ENCODE measurements around the gene TDRD5.

Gene TDRD5

GRCh38 chr1:179554427-179554826 is 37.2 kb upstream of the TDRD5 start:
- DNase-seq (ENCODE audit: low read depth): no peak
- TF ChIP-seq CTCF (IDR thresholded peaks at IDR 0.05; ENCODE audit: insufficient read depth, low read depth, low read length, missing control alignments): no peak
- H3K4me3 ChIP-seq (ENCODE audit: low read depth, low read length): no peak overlapping the region

GRCh38 chr1:179558078-179558477 is 33.6 kb upstream of the TDRD5 start:
- no peak for DNase-seq (ENCODE audit: low read depth)
- no peak overlapping the region for H3K4me3 ChIP-seq (ENCODE audit: low read depth, low read length)
- TF ChIP-seq CTCF (IDR thresholded peaks at IDR 0.05; ENCODE audit: insufficient read depth, low read depth, low read length, missing control alignments): no peak

- H3K4me3 ChIP-seq (ENCODE audit: low read depth, low read length): no peak within 1 kb of the TSS
- no peak for TF ChIP-seq CTCF (IDR thresholded peaks at IDR 0.05; ENCODE audit: insufficient read depth, low read depth, low read length, missing control alignments)
- no peak for DNase-seq (ENCODE audit: low read depth)
Observed at GRCh38 chr1:179575497-179576314, 15.9 kb upstream of the TDRD5 start, which contains the start of gene NPHS2. TSS of gene NPHS2 (minus strand) at chr1:179575948. CDS start at chr1:179575864, 84 bp downstream.

- no peak overlapping the region for H3K4me3 ChIP-seq (ENCODE audit: low read depth, low read length)
- no peak for TF ChIP-seq CTCF (IDR thresholded peaks at IDR 0.05; ENCODE audit: insufficient read depth, low read depth, low read length, missing control alignments)
- no peak for DNase-seq (ENCODE audit: low read depth)
Observed at GRCh38 chr1:179576509-179576908, 15.1 kb upstream of the TDRD5 start.

- no peak overlapping the region for H3K4me3 ChIP-seq (ENCODE audit: low read depth, low read length)
- TF ChIP-seq CTCF (IDR thresholded peaks at IDR 0.05; ENCODE audit: insufficient read depth, low read depth, low read length, missing control alignments): no peak
- DNase-seq (ENCODE audit: low read depth): no peak
Observed at GRCh38 chr1:179583771-179584320, 7.8 kb upstream of the TDRD5 start.

GRCh38 chr1:179586107-179586823 is 5.4 kb upstream of the TDRD5 start:
- TF ChIP-seq CTCF (IDR thresholded peaks at IDR 0.05; ENCODE audit: insufficient read depth, low read depth, low read length, missing control alignments): no peak
- DNase-seq (ENCODE audit: low read depth): no peak
- H3K4me3 ChIP-seq (ENCODE audit: low read depth, low read length): no peak overlapping the region

All from GM12865 (cell line).